GM23338 (cell line): Measurements from ENCODE around the gene STRBP. TPM values are rescaled to one million over a fixed set of nuclear protein-coding genes. Genes with fewer than 3 reads are reported as not detected.

Source experiments
- ATAC-seq: fragments of 200-7000 bp; cut with Tn5 transposase; 3 replicates; pipeline ENCODE4 v1.9.1; 2020
- DNase-seq: peaks from one replicate; pipeline ENCODE4 v3.0.0-alpha.2; 2015; ENCODE audit warnings: low spot score
- H2AFZ ChIP-seq: fragments of 200-600 bp; sonication (generic); 2 replicates; pipeline ENCODE4 v1.8.0; 2016; ENCODE audit warnings: antibody characterized with exemption, mild to moderate bottlenecking, moderate library complexity
- H3F3A ChIP-seq: fragments of 200-600 bp; sonication (generic); replicated peaks from 2 replicates; pipeline ENCODE4 v1.8.0; 2017; ENCODE audit warnings: antibody characterized with exemption, mixed run types, low read depth
- H3K27ac ChIP-seq: fragments of 200-600 bp; sonication (generic); 2 replicates; pipeline ENCODE4 v1.6.1; 2016; ENCODE audit warnings: low read depth
- H3K27me3 ChIP-seq: fragments of 200-600 bp; sonication (generic); 2 replicates; pipeline ENCODE4 v1.8.0; 2016; ENCODE audit warnings: mild to moderate bottlenecking, mixed run types, moderate library complexity; ENCODE audit not compliant: insufficient read depth
- H3K36me3 ChIP-seq: fragments of 200-600 bp; sonication (generic); 2 replicates; pipeline ENCODE4 v1.8.0; 2016; ENCODE audit warnings: mild to moderate bottlenecking; ENCODE audit not compliant: insufficient read depth
- H3K4me1 ChIP-seq: fragments of 200-600 bp; sonication (generic); 2 replicates; pipeline ENCODE4 v1.8.0; 2016; ENCODE audit warnings: mild to moderate bottlenecking, moderate library complexity; ENCODE audit not compliant: insufficient read depth
- H3K4me2 ChIP-seq: fragments of 200-600 bp; sonication (generic); 2 replicates; pipeline ENCODE4 v1.7.1; 2017; ENCODE audit warnings: mixed run types
- H3K4me3 ChIP-seq: fragments of 200-600 bp; sonication (generic); 2 replicates; pipeline ENCODE4 v1.6.1; 2016; ENCODE audit warnings: mixed run types
- H3K79me2 ChIP-seq: fragments of 200-600 bp; sonication (generic); replicated peaks from 2 replicates; pipeline ENCODE4 v1.8.0; 2017; ENCODE audit warnings: mild to moderate bottlenecking; ENCODE audit not compliant: insufficient read depth
- H3K9me2 ChIP-seq: fragments of 200-600 bp; sonication (generic); 2 replicates; pipeline ENCODE4 v1.8.0; 2017; ENCODE audit not compliant: insufficient read depth
- H4K20me1 ChIP-seq: fragments of 200-600 bp; sonication (generic); replicated peaks from 2 replicates; pipeline ENCODE4 v1.8.0; 2017; ENCODE audit warnings: mild to moderate bottlenecking; ENCODE audit not compliant: insufficient read depth
- H3K27ac Mint-ChIP-seq: 2 replicates; pipeline ENCODE4 v1.8.0; 2020; ENCODE audit warnings: inconsistent platforms, mild to moderate bottlenecking, moderate library complexity, mixed read lengths
- H3K27me3 Mint-ChIP-seq: 3 replicates; pipeline ENCODE4 v1.8.0; 2022; ENCODE audit warnings: low read depth, mild to moderate bottlenecking, moderate library complexity, mixed read lengths, inconsistent platforms; ENCODE audit not compliant: insufficient read depth, poor library complexity
- H3K36me3 Mint-ChIP-seq: 3 replicates; pipeline ENCODE4 v1.8.0; 2021; ENCODE audit warnings: low read depth, mild to moderate bottlenecking, inconsistent platforms, moderate library complexity, mixed read lengths
- H3K4me1 Mint-ChIP-seq: 3 replicates; pipeline ENCODE4 v1.8.0; 2020; ENCODE audit warnings: mild to moderate bottlenecking, inconsistent platforms, mixed read lengths
- H3K4me3 Mint-ChIP-seq: 3 replicates; pipeline ENCODE4 v1.8.0; 2021; ENCODE audit warnings: moderate library complexity, mild to moderate bottlenecking, inconsistent platforms, mixed read lengths
- H3K9me3 Mint-ChIP-seq: 3 replicates; pipeline ENCODE4 v1.8.0; 2020; ENCODE audit warnings: moderate library complexity, mild to moderate bottlenecking, inconsistent platforms, mixed read lengths
- CREB1 ChIP-seq: fragments of 250-450 bp; sonication (Bioruptor Pico); IDR thresholded peaks from 2 replicates; pipeline ENCODE4 v1.5.0; 2020; ENCODE audit warnings: low read depth, mild to moderate bottlenecking, moderate library complexity
- CTCF ChIP-seq, 2 experiments: fragments of 200-600 bp in 1 of 2; sonication (generic) in 1 of 2; conservative IDR thresholded peaks; 2 replicates each; pipeline versions ENCODE4 v1.5.1 to v1.6.1; 2016 to 2017; ENCODE audit warnings: antibody characterized with exemption in 2 of 2, low read depth in 2 of 2, mild to moderate bottlenecking in 2 of 2, moderate library complexity in 1 of 2
- ETS1 ChIP-seq: IDR thresholded peaks from 2 replicates; pipeline ENCODE4 v1.6.1; 2016; ENCODE audit warnings: antibody characterized with exemption
- EZH2 ChIP-seq: fragments of 200-600 bp; sonication (generic); IDR thresholded peaks from one replicate; pipeline ENCODE4 v1.8.0; 2017; ENCODE audit warnings: antibody characterized with exemption, mild to moderate bottlenecking, low read depth; ENCODE audit not compliant: unreplicated experiment
- EZH2phosphoT487 ChIP-seq: fragments of 200-600 bp; sonication (generic); IDR thresholded peaks from one replicate; pipeline ENCODE4 v1.8.1; 2018; ENCODE audit warnings: antibody characterized with exemption; ENCODE audit not compliant: unreplicated experiment
- JUNB ChIP-seq: IDR thresholded peaks from one replicate; pipeline ENCODE4 v1.6.1; 2016; ENCODE audit warnings: antibody characterized with exemption; ENCODE audit not compliant: unreplicated experiment
- NANOG ChIP-seq: IDR thresholded peaks from 2 replicates; pipeline ENCODE4 v1.6.1; 2016; ENCODE audit warnings: antibody characterized with exemption, borderline replicate concordance
- POLR2AphosphoS5 ChIP-seq: IDR thresholded peaks from 2 replicates; pipeline ENCODE4 v1.6.1; 2016; ENCODE audit warnings: antibody characterized with exemption, low read depth
- REST ChIP-seq: IDR thresholded peaks from one replicate; pipeline ENCODE4 v1.6.1; 2018; ENCODE audit warnings: antibody characterized with exemption; ENCODE audit not compliant: unreplicated experiment
- STAT1 ChIP-seq: IDR thresholded peaks from one replicate; pipeline ENCODE4 v1.6.1; 2016; ENCODE audit warnings: antibody characterized with exemption; ENCODE audit not compliant: unreplicated experiment
- ZNF114 ChIP-seq: fragments of 250-450 bp; sonication (Bioruptor Pico); IDR thresholded peaks from 2 replicates; pipeline ENCODE4 v1.5.0; 2020; ENCODE audit warnings: mild to moderate bottlenecking, moderate library complexity
- ZNF331 ChIP-seq: fragments of 250-450 bp; sonication (Bioruptor Pico); IDR thresholded peaks from 2 replicates; pipeline ENCODE4 v1.5.0; 2020; ENCODE audit warnings: low read depth, mild to moderate bottlenecking, moderate library complexity
- ZNF462 ChIP-seq: fragments of 250-450 bp; sonication (Bioruptor Pico); IDR thresholded peaks from 2 replicates; pipeline ENCODE4 v1.5.0; 2020; ENCODE audit warnings: mild to moderate bottlenecking, moderate library complexity
- polyA plus RNA-seq: library from polyadenylated mRNA; unstranded; fragments of >200 nt; fragmentation: Nextera tagmentation; extraction: Ambion mirVana; gene quantifications from 2 replicates; pipeline ENCODE4 v1.2.1, GENCODE V29; 2016
- total RNA-seq: library from RNA; depleted of rRNA; stranded (reverse); fragments of >200 nt; shearing (Covaris generic); gene quantifications from 2 replicates; pipeline ENCODE4 v1.2.3, GENCODE V29; 2014

The STRBP gene
- total and polyA plus RNA-seq, 2 experiments from 2014 or later: 80.5 to 116 TPM

GRCh38 chr9:123257276-123257675 lies 11.1 kb downstream of the STRBP start:
- Histone ChIP-seq H3K36me3 (no peaks in the 10 kb centered on the region), H3K27ac (no peak overlapping the region), H3K79me2 (peaks cover 100% of the 10 kb centered on the region), H2AFZ (no peak overlapping the region), H3K4me3 (no peak overlapping the region), H3K4me2 (no peak overlapping the region), H3K9me2 (no peaks in the 10 kb centered on the region), H3K27me3 (no peaks in the 10 kb centered on the region), H4K20me1 (peaks cover 51% of the 10 kb centered on the region), H3K4me1 (peaks cover 23% of the 10 kb centered on the region), H3F3A (no peaks in the 10 kb centered on the region)
- peaks cover 26% of the 10 kb centered on the region for H3K4me1 Mint-ChIP-seq
- no peak for DNase-seq
- 0 out of 3 replicates have a peak, but pooled peaks cover 3% of the 10 kb centered on the region for H3K36me3 Mint-ChIP-seq
- H3K27me3 Mint-ChIP-seq: no peaks in the 10 kb centered on the region
- no peak overlapping the region for H3K4me3 Mint-ChIP-seq
- no peak for ATAC-seq
- no peak overlapping the region for H3K27ac Mint-ChIP-seq
- TF ChIP-seq EZH2 (no peak), ZNF331 (no peak), ETS1 (no peak), POLR2AphosphoS5 (no peak), REST (no peak), ZNF114 (CRISPR knock-in tag) (no peak), ZNF462 (CRISPR knock-in tag) (no peak), NANOG (no peak), STAT1 (no peak), CTCF (conservative IDR thresholded peaks at IDR 0.05; ENCODE audit: low read depth in 2 of 2) (no peak), EZH2phosphoT487 (no peak), JUNB (no peak), CREB1 (CRISPR knock-in tag) (no peak)
- peaks cover 4% of the 10 kb centered on the region; the same call in 1 of the 3 replicates for H3K9me3 Mint-ChIP-seq
